ENCODE measurements around the gene OGDH.

DNA sequence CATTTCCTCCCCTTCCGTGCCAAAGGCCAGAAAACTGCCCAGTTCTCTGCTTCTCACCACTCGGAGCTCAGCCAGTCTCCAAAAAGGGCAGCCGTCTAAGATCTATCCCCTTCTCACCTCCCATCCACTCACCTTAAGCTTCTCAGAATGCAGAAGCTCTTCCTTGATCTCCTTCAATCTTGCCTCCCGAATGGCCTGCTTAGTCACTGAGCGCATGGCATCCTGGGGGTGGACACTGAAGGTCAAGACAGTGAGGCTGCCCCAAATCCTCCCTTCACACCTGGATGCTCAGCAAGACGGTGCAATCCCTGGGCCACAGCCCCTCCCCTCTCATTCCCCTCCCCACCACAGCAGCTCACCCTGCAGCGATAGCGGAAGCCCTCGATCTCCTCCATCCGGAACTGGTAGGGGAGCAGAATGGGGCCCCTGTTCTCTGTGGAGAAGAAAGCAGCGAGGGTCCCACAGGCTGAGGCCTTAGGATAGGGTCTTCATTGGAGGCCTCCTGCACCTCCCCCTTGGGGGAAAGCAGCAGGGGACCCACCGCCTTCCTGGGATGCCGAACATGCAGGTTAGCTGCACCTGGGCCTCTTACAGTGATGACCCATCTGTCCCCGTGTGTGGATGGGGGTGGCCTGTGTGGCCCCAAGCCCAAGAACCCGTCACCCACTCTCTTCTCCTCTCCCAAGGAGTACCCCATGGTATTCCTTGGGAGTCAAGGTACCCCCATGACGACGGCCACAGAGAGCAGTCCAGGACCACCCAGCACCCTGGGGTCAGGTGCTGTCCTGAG is 37.5 kb upstream of the OGDH start:
- TF ChIP-seq, protein P1, sequence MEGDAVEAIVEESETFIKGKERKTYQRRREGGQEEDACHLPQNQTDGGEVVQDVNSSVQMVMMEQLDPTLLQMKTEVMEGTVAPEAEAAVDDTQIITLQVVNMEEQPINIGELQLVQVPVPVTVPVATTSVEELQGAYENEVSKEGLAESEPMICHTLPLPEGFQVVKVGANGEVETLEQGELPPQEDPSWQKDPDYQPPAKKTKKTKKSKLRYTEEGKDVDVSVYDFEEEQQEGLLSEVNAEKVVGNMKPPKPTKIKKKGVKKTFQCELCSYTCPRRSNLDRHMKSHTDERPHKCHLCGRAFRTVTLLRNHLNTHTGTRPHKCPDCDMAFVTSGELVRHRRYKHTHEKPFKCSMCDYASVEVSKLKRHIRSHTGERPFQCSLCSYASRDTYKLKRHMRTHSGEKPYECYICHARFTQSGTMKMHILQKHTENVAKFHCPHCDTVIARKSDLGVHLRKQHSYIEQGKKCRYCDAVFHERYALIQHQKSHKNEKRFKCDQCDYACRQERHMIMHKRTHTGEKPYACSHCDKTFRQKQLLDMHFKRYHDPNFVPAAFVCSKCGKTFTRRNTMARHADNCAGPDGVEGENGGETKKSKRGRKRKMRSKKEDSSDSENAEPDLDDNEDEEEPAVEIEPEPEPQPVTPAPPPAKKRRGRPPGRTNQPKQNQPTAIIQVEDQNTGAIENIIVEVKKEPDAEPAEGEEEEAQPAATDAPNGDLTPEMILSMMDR (conservative IDR thresholded peaks at IDR 0.05; ENCODE audit: low read depth, low read length): no peak
- TF ChIP-seq, protein P2, sequence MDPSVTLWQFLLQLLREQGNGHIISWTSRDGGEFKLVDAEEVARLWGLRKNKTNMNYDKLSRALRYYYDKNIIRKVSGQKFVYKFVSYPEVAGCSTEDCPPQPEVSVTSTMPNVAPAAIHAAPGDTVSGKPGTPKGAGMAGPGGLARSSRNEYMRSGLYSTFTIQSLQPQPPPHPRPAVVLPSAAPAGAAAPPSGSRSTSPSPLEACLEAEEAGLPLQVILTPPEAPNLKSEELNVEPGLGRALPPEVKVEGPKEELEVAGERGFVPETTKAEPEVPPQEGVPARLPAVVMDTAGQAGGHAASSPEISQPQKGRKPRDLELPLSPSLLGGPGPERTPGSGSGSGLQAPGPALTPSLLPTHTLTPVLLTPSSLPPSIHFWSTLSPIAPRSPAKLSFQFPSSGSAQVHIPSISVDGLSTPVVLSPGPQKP (IDR thresholded peaks at IDR 0.05; ENCODE audit: borderline replicate concordance, low read depth, low read length): no peak
- TF ChIP-seq MXI1 (IDR thresholded peaks at IDR 0.05; ENCODE audit: borderline replicate concordance, low read depth, low read length): no peak
- TF ChIP-seq SMC3 (IDR thresholded peaks at IDR 0.05; ENCODE audit: low read depth, low read length): no peak
- TF ChIP-seq RFX5 (IDR thresholded peaks at IDR 0.05; ENCODE audit: low read depth, low read length): no peak
- no peak for TF ChIP-seq RAD21 (IDR thresholded peaks at IDR 0.05; ENCODE audit: low read length)
- no peak for TF ChIP-seq POLR2A (IDR thresholded peaks at IDR 0.05; ENCODE audit: low read depth, low read length)
- TF ChIP-seq NFE2L2 (IDR thresholded peaks at IDR 0.05; ENCODE audit: low read depth, low read length): no peak
- TF ChIP-seq, protein P3, sequence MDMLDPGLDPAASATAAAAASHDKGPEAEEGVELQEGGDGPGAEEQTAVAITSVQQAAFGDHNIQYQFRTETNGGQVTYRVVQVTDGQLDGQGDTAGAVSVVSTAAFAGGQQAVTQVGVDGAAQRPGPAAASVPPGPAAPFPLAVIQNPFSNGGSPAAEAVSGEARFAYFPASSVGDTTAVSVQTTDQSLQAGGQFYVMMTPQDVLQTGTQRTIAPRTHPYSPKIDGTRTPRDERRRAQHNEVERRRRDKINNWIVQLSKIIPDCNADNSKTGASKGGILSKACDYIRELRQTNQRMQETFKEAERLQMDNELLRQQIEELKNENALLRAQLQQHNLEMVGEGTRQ (IDR thresholded peaks at IDR 0.05; ENCODE audit: low read depth, low read length): no peak
- no peak for TF ChIP-seq RCOR1 (IDR thresholded peaks at IDR 0.05; ENCODE audit: insufficient replicate concordance, low read length)
- TF ChIP-seq BHLHE40 (IDR thresholded peaks at IDR 0.05; ENCODE audit: low read depth, low read length): no peak
- no peak for TF ChIP-seq CHD1 (IDR thresholded peaks at IDR 0.05; ENCODE audit: low read depth, low read length)

All from IMR-90 (cell line).